Endothelial cell of umbilical vein (primary cell): ENCODE measurements around the gene ATP1B3.

Experiments used
- CTCF ChIP-seq, 2 donors: IDR thresholded peaks; 1 replicate in 1 of 2; 2 replicates in 1 of 2; pipeline ENCODE4 v1.5.1; 2011; ENCODE audit warnings: low read length in 2 of 2, mild to moderate bottlenecking in 2 of 2, moderate library complexity in 2 of 2, control low read depth in 1 of 2, inconsistent platforms in 1 of 2, low read depth in 1 of 2; ENCODE audit not compliant: insufficient read depth in 1 of 2; ENCODE audit errors: extremely low read depth in 1 of 2
- EZH2 ChIP-seq: IDR thresholded peaks from 2 replicates; pipeline ENCODE4 v1.6.1; 2012; ENCODE audit warnings: borderline replicate concordance, low read depth, mild to moderate bottlenecking, moderate library complexity, low read length, inconsistent platforms; ENCODE audit not compliant: severe bottlenecking
- FOS ChIP-seq: IDR thresholded peaks from 2 replicates; pipeline ENCODE4 v1.6.1; 2011; ENCODE audit warnings: mild to moderate bottlenecking, low read length, moderate library complexity, borderline replicate concordance; ENCODE audit not compliant: insufficient read depth
- GATA2 ChIP-seq: IDR thresholded peaks from 2 replicates; pipeline ENCODE4 v1.7.0; 2011; ENCODE audit warnings: low read depth, mild to moderate bottlenecking, moderate library complexity, mixed read lengths, low read length; ENCODE audit not compliant: insufficient read length, insufficient read depth
- JUN ChIP-seq: IDR thresholded peaks from 2 replicates; pipeline ENCODE4 v1.6.1; 2011; ENCODE audit warnings: borderline replicate concordance, low read depth; ENCODE audit not compliant: insufficient read length, insufficient read depth
- MYC ChIP-seq: IDR thresholded peaks from one replicate; pipeline ENCODE4 v1.6.1; 2011; ENCODE audit warnings: mild to moderate bottlenecking, low read depth, low read length
- POLR2A ChIP-seq: IDR thresholded peaks from 2 replicates; pipeline ENCODE4 v1.6.1; 2012; ENCODE audit warnings: low read depth, mild to moderate bottlenecking, control low read depth, low read length
- POLR2AphosphoS5 ChIP-seq: IDR thresholded peaks from 2 replicates; pipeline ENCODE4 v1.6.1; 2012; ENCODE audit warnings: low read depth, mild to moderate bottlenecking, control low read depth, low read length, moderate library complexity; ENCODE audit not compliant: insufficient read depth
- TF ChIP-seq, protein P1 (sequence below): IDR thresholded peaks from 2 replicates; pipeline ENCODE4 v1.6.1; 2011; ENCODE audit not compliant: insufficient read depth, insufficient read length

GRCh38 chr3:141960731-141961130 lies 84.3 kb downstream of the ATP1B3 start:
- TF ChIP-seq CTCF (IDR thresholded peaks at IDR 0.05; ENCODE audit: extremely low read depth in 1 of 2, insufficient read depth in 1 of 2, low read depth in 1 of 2, low read length in 2 of 2) (no peak), POLR2AphosphoS5 (no peak), POLR2A (no peak), EZH2 (no peak), GATA2 (no peak), FOS (no peak), JUN (no peak), MYC (no peak)
- TF ChIP-seq, protein P1, sequence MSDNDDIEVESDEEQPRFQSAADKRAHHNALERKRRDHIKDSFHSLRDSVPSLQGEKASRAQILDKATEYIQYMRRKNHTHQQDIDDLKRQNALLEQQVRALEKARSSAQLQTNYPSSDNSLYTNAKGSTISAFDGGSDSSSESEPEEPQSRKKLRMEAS: no peak
